Stimulated activated CD4-positive, alpha-beta T cell treated with anti-CD3 and anti-CD28 coated beads, Interleukin-15, amount 100 ng/mL, for 24 hours (primary cell): ENCODE data around the gene CNN1.
"Not testable (repeated sequence)": the region's sequence is repeated elsewhere in the genome, so short reads cannot be mapped to it uniquely, and the experiment has no call there.

Experiments used
- DNase-seq: peaks from one replicate; pipeline ENCODE4 v3.0.0-alpha.2; 2020

CNN1 gene

DNA sequence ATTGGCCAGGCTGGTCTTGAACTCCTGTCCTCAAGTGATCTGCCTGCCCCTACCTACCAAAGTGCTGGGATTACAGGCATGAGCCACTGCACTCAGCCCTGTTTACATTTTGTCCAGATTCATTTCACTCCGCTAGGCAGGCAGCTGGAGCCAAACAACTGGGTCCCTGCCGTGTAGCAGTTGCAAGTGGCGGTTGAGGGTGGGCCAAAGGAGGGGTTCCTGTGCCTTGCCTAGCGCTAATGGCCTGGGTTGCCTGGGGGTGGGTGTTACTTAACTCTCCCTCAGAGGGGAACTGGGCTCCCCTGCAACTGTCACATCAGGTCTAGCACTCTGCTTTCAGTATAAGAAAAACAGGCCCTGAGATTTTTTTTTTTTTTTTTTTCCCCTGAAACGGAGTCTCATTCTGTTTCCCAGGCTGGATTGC, 31.4 kb downstream of the CNN1 start:
- no peak for DNase-seq

GRCh38 chr19:11573354-11573753, 34.7 kb downstream of the CNN1 start:
- DNase-seq: not testable (repeated sequence)

DNA sequence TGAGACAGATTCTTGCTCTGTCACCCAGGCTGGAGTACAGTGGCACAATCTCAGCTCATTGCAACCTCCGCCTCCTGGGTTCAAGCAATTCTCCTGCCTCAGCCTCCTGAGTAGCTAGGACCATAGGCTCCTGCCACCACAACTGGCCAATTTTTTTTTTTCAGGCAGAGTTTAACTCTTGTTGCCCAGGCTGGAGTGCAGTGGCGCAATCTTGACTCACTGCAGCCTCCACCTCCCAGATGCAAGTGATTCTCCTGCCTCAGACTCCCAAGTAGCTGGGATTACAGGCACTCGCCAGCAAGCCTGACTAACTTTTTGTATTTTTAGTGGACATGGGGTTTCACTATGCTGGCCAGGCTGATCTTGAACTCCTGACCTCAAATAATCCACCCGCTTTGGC, 35.1 kb downstream of the CNN1 start:
- DNase-seq: not testable (repeated sequence)

GRCh38 chr19:11574689-11575088, 36.0 kb downstream of the CNN1 start:
- DNase-seq: no peak

DNA sequence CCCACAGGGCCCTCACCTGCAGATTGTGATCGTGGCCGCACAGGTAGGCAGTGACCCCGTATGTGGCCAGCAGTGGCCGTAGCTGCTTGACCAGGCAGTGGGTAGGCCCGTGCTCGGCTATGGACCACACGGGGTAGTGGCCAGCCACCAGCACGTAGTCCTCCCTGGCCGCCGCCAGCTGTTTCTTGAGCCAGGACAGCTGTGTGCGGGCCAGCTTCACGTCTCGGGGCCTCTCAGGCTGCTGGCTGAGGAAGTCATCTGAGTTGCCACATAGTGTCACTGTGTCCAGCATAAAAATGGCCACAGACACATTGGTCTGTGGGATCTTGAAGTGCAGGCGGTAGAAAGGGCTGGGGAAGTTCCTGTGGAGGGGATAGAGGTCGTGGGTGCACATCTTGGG, 37.6 kb downstream of the CNN1 start:
- no peak for DNase-seq

DNA sequence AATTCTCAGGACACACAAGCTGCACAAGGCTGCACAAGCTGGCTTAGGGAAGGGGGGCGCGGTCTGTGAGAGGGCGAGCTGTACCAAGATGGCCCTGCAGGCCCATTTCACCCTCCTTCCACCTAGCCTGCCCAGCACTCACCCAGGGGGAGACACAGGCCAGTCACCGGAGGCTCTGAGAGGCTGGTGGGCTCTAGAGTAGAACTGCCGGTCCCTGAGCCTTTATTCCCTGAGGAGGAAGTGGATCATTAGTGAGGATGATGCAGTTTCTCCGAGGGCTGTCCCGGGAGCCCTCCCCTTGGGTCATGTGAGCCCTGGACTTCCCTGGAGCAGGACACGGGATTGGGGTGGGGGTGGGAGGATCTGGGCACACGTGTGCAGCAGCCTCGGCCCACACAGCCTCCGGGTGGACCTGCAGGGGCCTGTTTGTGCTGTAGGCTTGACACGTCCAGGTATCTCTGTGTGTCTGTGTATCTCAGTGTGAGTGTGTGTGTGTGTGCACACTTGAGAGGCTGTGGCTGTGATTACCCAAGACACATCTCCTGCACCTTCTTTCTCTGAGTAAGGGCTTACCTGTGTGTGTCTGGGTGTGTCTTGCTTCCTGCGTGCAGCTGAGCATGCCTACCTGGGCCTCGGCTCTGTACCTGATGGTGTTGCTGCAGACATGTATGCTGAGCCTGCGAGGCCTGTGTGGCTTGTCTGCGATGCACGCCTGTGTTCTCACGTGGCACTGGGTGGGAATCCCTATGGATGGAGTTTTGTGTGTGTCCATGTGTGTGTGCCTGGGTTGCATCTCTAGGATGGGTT, 39.0 kb downstream of the CNN1 start, which contains the start of gene ACP5:
ACP5 (minus strand) TSS at position 195 of the 807 bp plus-strand sequence. CDS start 328 bp downstream, outside the sequence.
- DNase-seq: no peak

DNA sequence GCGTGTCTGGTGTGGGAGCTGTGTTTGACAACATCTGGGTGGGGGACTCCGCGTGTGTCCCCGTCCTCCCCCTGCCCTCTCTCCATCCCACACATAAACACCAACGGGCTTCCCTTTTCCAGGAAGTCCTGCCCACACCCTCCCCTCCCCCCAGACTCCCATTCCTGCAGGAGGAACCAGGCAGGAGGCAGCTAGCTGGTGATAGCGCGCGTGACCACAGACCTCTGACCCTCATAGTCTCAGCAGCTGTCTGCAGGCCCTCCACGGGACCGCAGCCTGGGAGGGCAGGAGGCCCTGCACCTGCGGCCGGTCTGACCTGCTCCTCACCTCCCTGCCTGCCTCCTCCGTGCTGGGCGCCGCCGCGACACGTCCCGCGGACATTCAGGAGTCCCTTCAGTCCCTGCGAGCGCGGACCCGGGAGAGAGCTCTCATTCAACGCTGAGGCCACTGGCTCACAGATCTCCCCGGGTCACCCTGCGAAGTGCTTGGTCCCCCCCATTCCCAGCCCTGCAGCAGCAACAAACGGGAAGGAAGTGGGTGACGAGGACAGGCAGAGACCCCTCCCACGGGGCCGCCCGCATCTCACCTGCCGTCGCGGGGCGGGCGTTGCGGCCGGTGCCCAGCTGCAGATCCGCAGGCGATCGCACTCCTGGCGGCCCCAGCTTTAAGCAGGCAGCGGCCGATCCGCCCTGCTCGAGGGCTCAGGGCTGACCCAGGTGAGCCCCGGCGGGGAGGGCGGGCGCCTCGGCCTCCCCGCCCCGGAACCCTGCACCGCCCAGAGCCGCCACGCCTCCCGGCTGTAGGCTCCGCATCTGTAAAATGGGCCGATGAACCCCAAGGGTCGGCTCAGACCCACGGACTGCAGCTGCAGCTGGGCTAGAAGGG, 39.8 kb downstream of the CNN1 start:
- peak; percentile 47 for DNase-seq

DNA sequence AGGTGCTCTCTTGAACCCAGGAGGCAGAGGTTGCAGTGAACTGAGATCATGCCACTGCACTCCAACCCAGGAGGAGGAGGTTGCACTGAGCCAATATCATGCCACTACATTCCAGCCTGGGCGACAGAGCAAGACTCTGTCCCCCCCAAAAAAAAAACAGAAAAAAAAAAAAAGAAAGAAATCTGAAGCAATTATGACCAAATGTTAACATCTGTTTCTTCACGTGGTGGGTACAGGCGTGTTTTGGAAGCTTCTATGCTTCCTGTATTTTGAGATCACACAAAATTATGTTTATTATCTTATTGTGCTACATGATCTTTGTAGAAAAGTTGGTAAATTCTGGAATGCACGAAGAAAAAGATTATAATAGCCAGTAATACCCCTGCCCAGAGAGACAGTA, 41.5 kb downstream of the CNN1 start:
- DNase-seq: no peak

DNA sequence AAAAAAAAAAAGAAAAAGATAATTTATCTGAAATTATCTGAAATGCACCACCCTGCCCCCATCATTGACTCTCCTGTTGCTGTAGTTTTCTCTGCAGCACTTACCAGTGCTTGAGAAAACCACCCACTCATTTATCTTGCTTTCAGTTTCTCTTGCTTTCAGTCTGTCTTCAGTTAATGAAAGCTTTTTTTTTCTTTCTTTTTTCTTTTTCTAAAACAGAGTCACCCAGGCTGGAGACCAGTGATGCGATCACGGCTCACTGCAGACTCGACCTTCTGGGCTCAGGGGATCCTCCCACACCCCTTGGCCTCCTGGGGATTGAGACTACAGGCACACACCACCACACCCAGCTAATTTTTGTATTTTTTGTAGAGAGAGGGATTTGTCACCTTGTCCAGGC, 43.1 kb downstream of the CNN1 start:
- peak; percentile 67 for DNase-seq

DNA sequence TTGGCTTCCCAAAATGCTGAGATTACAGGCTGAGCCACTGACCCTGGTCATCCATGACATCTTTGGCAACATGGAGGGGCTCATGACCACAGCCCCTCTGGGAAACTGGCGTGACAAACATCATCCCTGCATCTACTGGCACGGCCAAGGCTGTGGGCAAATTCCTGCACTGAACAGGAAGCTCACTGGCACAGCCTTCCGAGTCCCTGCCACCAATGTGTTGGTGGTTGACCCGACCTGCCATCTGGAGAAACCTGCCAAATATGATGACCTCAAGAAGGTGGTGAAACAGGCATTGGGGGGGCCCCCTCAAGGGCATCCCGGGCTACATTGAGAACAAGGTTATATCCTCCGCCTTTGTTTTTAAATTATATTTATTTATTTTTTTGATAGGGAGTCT, 47.7 kb downstream of the CNN1 start:
- DNase-seq: no peak

- DNase-seq: peak; percentile 84
Observed at GRCh38 chr19:11587302-11587974, 48.8 kb downstream of the CNN1 start.

- DNase-seq: no peak
Observed at GRCh38 chr19:11587975-11588631, 49.5 kb downstream of the CNN1 start.

DNA sequence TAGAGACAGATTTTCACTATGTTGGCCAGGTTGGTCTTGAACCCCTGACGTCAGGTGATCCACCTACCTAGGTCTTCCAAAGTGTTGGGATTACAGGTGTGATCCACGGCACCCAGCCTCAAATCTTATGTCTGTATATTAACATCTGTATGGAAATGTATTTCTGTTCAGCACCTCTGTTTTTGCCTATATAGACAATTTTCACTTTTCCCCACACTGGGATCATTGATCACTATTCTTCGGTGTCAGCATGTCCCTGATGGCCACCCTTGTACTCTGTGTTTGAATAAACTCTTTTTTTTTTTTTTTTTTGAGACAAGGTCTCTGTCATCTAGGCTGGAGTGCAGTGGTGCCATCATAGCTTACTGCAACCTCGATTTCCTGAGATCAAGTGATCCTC, 55.4 kb downstream of the CNN1 start:
- DNase-seq: no peak

- DNase-seq: no peak
Observed at GRCh38 chr19:11596156-11596555, 57.5 kb downstream of the CNN1 start.

DNA sequence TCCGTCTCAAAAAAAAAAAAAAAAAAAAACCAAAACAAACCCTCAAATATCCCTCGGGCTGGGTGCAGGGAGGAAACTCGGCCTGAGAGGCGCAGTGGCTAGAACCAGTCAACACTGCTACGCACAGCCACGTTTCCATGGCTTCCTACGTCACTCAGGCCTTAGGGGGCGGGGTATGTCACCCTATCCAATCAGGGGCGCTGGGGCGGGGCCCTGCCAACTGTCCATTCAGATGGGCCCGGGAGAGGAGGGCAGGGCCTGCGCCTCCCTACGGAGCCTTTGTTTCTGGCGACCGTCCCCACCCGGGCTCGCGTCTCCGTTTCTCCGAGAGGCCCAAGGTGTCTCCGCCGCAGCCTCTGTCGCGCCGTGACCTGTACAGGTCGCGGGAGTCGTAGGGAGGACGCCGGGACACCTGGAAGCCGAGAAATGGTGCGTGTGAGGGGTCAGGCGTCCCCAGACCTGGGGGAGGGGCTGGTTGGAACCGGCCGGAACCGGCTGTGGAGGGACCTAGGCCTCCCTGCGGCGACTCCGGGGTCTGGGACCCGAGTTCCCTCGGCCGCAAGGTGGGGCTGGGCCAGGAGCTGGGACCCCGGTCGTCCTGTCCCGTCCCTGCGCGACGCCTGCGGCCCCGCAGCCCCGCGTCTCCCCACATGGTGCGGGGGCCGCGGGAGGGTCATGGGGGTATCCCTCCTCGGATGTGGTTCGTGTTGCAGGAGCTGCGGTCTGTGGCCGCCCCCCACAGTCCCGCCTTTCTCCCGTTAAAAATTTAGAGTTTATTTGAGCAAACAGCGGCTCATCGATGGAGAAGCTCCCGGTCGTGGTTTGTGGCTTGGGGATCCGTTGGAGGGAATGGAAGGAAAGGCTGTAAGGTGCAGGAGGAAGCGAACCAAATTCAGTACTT, 58.8 kb downstream of the CNN1 start, which contains the start of gene ZNF627:
ZNF627 (plus strand) TSS at position 282 of the 901 bp plus-strand sequence; CDS start at position 427, 145 bp downstream.
- DNase-seq: peak; percentile 100

DNA sequence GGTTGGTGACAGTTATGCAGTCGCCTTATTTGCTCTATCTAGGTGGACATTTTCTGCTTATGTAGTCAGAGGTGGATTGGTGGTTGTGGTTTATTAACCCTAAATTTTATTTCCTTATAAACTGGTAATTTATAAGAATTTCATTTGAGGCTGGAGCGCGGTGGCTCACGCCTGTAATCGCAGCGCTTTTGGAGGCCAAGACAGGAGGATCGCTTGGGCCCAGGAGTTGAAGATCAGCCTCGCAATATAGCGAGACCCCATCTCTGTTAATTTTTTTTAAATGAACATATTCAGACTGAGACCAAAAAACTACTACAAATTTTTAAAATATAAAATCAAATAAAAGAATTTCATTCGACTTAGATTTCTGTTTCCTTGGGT, 59.4 kb downstream of the CNN1 start:
- no peak for DNase-seq

DNA sequence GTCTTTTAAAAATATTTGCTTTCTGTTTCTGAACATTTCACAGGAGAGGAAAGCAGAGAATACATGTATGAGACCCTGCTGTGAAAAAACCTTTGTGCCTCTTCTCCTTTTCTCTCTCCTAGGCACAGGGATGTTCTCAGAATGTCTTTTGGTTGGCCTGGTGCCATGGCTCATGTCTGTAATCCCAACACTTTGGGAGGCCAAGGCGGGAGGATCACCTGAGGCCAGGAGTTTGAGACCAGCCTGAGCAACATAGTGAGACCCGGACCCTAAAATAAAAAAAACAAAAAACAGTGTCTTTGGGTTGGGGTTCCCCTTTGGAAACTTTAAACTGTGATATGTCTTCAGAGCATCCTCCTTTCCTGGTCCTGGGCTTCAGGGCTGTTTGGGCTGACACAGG, 60.1 kb downstream of the CNN1 start:
- no peak for DNase-seq

GRCh38 chr19:11599704-11600103, 61.1 kb downstream of the CNN1 start:
- DNase-seq: peak; percentile 26
